Measurements from ENCODE around the gene TRMT6.

Gene TRMT6

GRCh38 chr20:5945963-5946362 is 4.4 kb downstream of the TRMT6 start:
- no peak for DNase-seq

GRCh38 chr20:5938456-5939029 is 11.8 kb downstream of the TRMT6 start:
- no peak for DNase-seq

- no peak for DNase-seq
These were observed 14.1 kb downstream of the TRMT6 start for GRCh38 chr20:5936238-5936637.

GRCh38 chr20:5935384-5935783 is 14.9 kb downstream of the TRMT6 start:
- DNase-seq = no peak

- DNase-seq = peak in 1 of 2 experiments; percentile 26
These were observed 16.4 kb downstream of the TRMT6 start for GRCh38 chr20:5933802-5934436.

GRCh38 chr20:5932796-5933195 is 17.5 kb downstream of the TRMT6 start:
- no peak for DNase-seq

- no peak for DNase-seq
These were observed 18.9 kb downstream of the TRMT6 start for GRCh38 chr20:5931411-5931810.

- peak in 1 of 2 experiments; percentile 17 for DNase-seq
These were observed 21.3 kb downstream of the TRMT6 start for GRCh38 chr20:5928836-5929715.

- no peak for DNase-seq
These were observed 22.4 kb downstream of the TRMT6 start for GRCh38 chr20:5927749-5928462.

GRCh38 chr20:5925551-5925950 is 24.8 kb downstream of the TRMT6 start:
- DNase-seq = no peak

- no peak for DNase-seq
These were observed 26.8 kb downstream of the TRMT6 start for GRCh38 chr20:5923493-5923892.

- DNase-seq = no peak
These were observed 29.8 kb downstream of the TRMT6 start for GRCh38 chr20:5920581-5920980.

- peak; percentile 51 to 74 for DNase-seq
These were observed 30.4 kb downstream of the TRMT6 start for GRCh38 chr20:5919626-5920544.

GRCh38 chr20:5918856-5919625 is 31.3 kb downstream of the TRMT6 start:
- DNase-seq = no peak

GRCh38 chr20:5914859-5915258 is 35.5 kb downstream of the TRMT6 start:
- no peak for DNase-seq

GRCh38 chr20:5913166-5913565 is 37.2 kb downstream of the TRMT6 start:
- peak in 1 of 2 experiments; percentile 9 for DNase-seq

GRCh38 chr20:5910186-5910585 is 40.1 kb downstream of the TRMT6 start:
- peak in 1 of 2 experiments; percentile 52 for DNase-seq

GRCh38 chr20:5908981-5909380 is 41.4 kb downstream of the TRMT6 start:
- no peak for DNase-seq

GRCh38 chr20:5900908-5901307 is 49.4 kb downstream of the TRMT6 start:
- DNase-seq = no peak

GRCh38 chr20:5899444-5899843 is 50.9 kb downstream of the TRMT6 start:
- DNase-seq = no peak

GRCh38 chr20:5895626-5896025 is 54.7 kb downstream of the TRMT6 start:
- no peak for DNase-seq

All from cerebellar nuclear complex (tissue), 1 donor.